ENCODE measurements around the gene ABCC8. TPM values are rescaled to one million over a fixed set of nuclear protein-coding genes. Genes with fewer than 3 reads are reported as not detected.

The ABCC8 gene
- polyA plus RNA-seq, 2 of the 4 experiments (the other 2 are of a cell fraction) = 1.1 to 2.0 TPM

DNA sequence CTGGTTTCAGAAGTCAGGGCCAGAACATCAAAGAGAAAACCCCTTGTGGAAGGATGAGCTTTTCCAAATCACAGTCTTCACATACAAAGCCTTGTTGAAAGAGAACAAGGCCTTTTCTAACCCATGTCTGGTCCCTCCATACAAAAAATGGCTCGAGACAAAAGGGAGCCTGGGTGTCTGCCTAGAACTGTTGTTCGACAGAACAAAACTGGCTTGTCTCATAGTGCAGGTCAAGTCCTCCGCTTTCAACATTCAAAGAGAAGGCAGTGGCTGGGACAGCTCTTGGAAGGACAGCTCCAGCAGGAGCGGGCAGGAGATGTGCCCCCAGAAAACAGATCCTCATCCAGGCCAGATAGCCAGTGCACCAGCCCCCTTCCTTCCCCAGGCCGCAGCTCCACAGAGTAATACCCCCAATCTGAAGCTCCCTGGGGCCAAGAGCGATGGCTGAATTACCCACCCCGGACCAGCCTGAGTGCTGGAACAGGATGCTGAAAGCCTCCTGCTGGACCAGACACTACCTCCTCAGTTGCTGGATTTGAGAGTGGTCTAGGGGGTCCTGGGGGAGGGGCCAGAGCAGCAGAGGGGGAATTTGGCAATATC is 40.0 kb upstream of the ABCC8 start:
- ChIA-PET CTCF (interaction anchor here (0.6 to 45.8 kb wide), 7 partner anchors 11 to 1740 kb away, joined by 3 to 1119 read pairs (median 8); partner anchors contain the start of gene KCNJ11), POLR2A (no interaction called here)
- ATAC-seq (no peak), FAIRE-seq (no peak), DNase-seq (ENCODE audit: low read depth in 1 of 2, low spot score in 1 of 2) (no peak)
- WGBS (ENCODE audit: missing lambda C conversion rate) = 57% methylated on average over 7 of the region's 7 CpGs
- no peaks in the 10 kb centered on the region for H3K4me1 ChIP-seq
- no peak overlapping the region for H3K27ac ChIP-seq
- H3K9me3 ChIP-seq = no peaks in the 10 kb centered on the region
- H3K4me2 ChIP-seq = no peak overlapping the region
- no peak overlapping the region for H3K4me3 ChIP-seq
- TF ChIP-seq NFE2L2 (conservative IDR thresholded peaks at IDR 0.05; ENCODE audit: low read length) (no peak), POLR2A (IDR thresholded peaks at IDR 0.05; ENCODE audit: low read length) (no peak), HDAC2 (IDR thresholded peaks at IDR 0.05) (no peak), RAD21 (conservative IDR thresholded peaks at IDR 0.05 in 1 of 2, IDR thresholded peaks at IDR 0.05 in 1 of 2) (no peak), ESRRA (IDR thresholded peaks at IDR 0.05; ENCODE audit: borderline replicate concordance, low read length) (no peak), BHLHE40 (IDR thresholded peaks at IDR 0.05; ENCODE audit: low read depth, low read length) (no peak), POLR2AphosphoS2 (conservative IDR thresholded peaks at IDR 0.05; ENCODE audit: low read length) (no peak), HOXB5 (CRISPR knock-in tag; IDR thresholded peaks at IDR 0.05) (no peak), EHF (CRISPR knock-in tag; IDR thresholded peaks at IDR 0.05) (no peak), KDM5A (IDR thresholded peaks at IDR 0.05) (no peak), FOXS1 (CRISPR knock-in tag; IDR thresholded peaks at IDR 0.05) (no peak), RCOR1 (IDR thresholded peaks at IDR 0.05; ENCODE audit: low read depth, low read length) (no peak), ZNF302 (CRISPR knock-in tag; IDR thresholded peaks at IDR 0.05) (no peak), GATA3 (IDR thresholded peaks at IDR 0.05; ENCODE audit: borderline replicate concordance) (no peak), PBX3 (IDR thresholded peaks at IDR 0.05) (no peak), TP53 (CRISPR knock-in tag; IDR thresholded peaks at IDR 0.05) (no peak), NR3C1 (IDR thresholded peaks at IDR 0.05) (no peak), SREBF2 (IDR thresholded peaks at IDR 0.05) (no peak)
- TF ChIP-seq, protein P1, sequence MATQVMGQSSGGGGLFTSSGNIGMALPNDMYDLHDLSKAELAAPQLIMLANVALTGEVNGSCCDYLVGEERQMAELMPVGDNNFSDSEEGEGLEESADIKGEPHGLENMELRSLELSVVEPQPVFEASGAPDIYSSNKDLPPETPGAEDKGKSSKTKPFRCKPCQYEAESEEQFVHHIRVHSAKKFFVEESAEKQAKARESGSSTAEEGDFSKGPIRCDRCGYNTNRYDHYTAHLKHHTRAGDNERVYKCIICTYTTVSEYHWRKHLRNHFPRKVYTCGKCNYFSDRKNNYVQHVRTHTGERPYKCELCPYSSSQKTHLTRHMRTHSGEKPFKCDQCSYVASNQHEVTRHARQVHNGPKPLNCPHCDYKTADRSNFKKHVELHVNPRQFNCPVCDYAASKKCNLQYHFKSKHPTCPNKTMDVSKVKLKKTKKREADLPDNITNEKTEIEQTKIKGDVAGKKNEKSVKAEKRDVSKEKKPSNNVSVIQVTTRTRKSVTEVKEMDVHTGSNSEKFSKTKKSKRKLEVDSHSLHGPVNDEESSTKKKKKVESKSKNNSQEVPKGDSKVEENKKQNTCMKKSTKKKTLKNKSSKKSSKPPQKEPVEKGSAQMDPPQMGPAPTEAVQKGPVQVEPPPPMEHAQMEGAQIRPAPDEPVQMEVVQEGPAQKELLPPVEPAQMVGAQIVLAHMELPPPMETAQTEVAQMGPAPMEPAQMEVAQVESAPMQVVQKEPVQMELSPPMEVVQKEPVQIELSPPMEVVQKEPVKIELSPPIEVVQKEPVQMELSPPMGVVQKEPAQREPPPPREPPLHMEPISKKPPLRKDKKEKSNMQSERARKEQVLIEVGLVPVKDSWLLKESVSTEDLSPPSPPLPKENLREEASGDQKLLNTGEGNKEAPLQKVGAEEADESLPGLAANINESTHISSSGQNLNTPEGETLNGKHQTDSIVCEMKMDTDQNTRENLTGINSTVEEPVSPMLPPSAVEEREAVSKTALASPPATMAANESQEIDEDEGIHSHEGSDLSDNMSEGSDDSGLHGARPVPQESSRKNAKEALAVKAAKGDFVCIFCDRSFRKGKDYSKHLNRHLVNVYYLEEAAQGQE (IDR thresholded peaks at IDR 0.05) = no peak

DNA sequence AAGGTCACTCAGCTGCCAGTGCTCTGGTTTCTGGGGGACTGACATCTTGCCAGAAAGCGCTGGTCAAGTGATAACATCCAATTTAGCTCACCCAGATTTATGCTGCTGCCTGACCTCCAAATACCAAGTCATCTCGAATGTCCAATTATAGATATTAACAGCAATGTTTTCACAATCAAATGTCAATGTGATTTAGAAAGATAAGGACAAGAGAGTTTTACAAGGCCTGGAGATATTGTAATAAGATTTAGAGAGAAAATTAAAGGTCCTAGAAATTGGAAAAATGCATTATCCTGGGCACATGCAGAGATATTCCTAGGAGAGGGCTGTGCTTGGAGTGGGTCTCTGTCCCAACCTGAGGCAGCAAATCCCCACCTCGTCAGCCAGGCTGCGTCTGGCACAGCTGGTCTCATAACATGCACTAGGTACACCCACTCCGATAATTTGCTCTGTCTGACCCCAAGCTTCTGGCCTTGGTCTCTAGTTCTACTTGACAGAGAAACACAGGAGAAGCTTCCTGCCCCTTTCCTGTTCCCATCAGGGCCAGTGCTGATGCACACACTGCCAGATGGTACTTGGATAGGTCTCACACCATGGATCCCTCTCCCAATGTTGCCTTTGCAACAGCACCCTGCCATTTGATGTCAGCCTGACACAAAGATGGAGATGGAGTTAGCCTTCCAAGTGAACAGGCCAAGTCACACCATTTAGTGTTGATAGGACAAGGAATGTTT is 39.0 kb upstream of the ABCC8 start:
- H3K4me2 ChIP-seq = no peak overlapping the region
- 54% methylated on average over 5 of the region's 5 CpGs for WGBS (ENCODE audit: missing lambda C conversion rate)
- no peak for FAIRE-seq
- no peak for TF ChIP-seq GATA3 (IDR thresholded peaks at IDR 0.05; ENCODE audit: borderline replicate concordance)
- TF ChIP-seq RFX5 (IDR thresholded peaks at IDR 0.05) = no peak
- no peak for TF ChIP-seq SMC3 (IDR thresholded peaks at IDR 0.05)
- TF ChIP-seq SREBF2 (IDR thresholded peaks at IDR 0.05) = no peak
- no peak for TF ChIP-seq MAX (IDR thresholded peaks at IDR 0.05)
- TF ChIP-seq EHF (CRISPR knock-in tag; IDR thresholded peaks at IDR 0.05) = no peak
- no peak for TF ChIP-seq HOXA7 (CRISPR knock-in tag; IDR thresholded peaks at IDR 0.05)
- TF ChIP-seq CHD2 (IDR thresholded peaks at IDR 0.05; ENCODE audit: low read length, partially characterized antibody) = no peak
- TF ChIP-seq CEBPB (IDR thresholded peaks at IDR 0.05) = no peak
- no peak for DNase-seq (ENCODE audit: low read depth in 1 of 2, low spot score in 1 of 2)
- no peaks in the 10 kb centered on the region for H3K9me3 ChIP-seq
- no peak overlapping the region for H3K4me3 ChIP-seq
- H3K27ac ChIP-seq = no peak overlapping the region
- CTCF ChIA-PET = interaction anchor here (0.8 to 45.8 kb wide), 6 partner anchors 11 to 286 kb away, joined by 3 to 1119 read pairs (median 48); partner anchors contain the start of gene KCNJ11
- no peak for ATAC-seq
- POLR2A ChIA-PET = no interaction called here
- no peaks in the 10 kb centered on the region for H3K4me1 ChIP-seq

Data from A549 (cell line).